ENCODE measurements around the gene PFKL.

GRCh38 chr21:44363278-44363677 is 63.4 kb downstream of the PFKL start:
- TF ChIP-seq CTCF (IDR thresholded peaks at IDR 0.05; ENCODE audit: low read depth, low read length) = no peak
- TF ChIP-seq POLR2A (IDR thresholded peaks at IDR 0.05; ENCODE audit: extremely low read depth, insufficient read length) = no peak
- no peak for TF ChIP-seq MAX (IDR thresholded peaks at IDR 0.05; ENCODE audit: low read depth, low read length)

All from NB4 (cell line).